Spleen (tissue), 11 donors: ENCODE data around the gene MYLK2. TPM values are rescaled to one million over a fixed set of nuclear protein-coding genes. Genes with fewer than 3 reads are reported as not detected.
"Not testable (repeated sequence)": the region's sequence is repeated elsewhere in the genome, so short reads cannot be mapped to it uniquely, and the experiment has no call there.

ENCODE experiments used
- DNase-seq: peaks from one replicate; pipeline ENCODE4 v3.0.0-alpha.2; 2020
- H3K27ac ChIP-seq, 8 donors: fragments of 200-600 bp; sonication (generic) in 7 of 8; 1 replicate in 4 of 8; 2 replicates in 4 of 8; pipeline versions ENCODE4 v1.5.0 to v1.8.0; 2016 to 2021; ENCODE audit warnings: inconsistent platforms in 4 of 8, mild to moderate bottlenecking in 4 of 8, moderate library complexity in 1 of 8
- H3K27me3 ChIP-seq, 7 donors: fragments of 200-600 bp; sonication (generic) in 6 of 7; replicated peaks in 1 of 7; 1 replicate in 4 of 7; 2 replicates in 3 of 7; pipeline versions ENCODE4 v1.5.0 to v1.8.0; 2016 to 2021; ENCODE audit warnings: inconsistent platforms in 3 of 7, mild to moderate bottlenecking in 1 of 7
- H3K36me3 ChIP-seq, 6 donors: fragments of 200-600 bp; sonication (generic) in 5 of 6; 1 replicate in 4 of 6; 2 replicates in 2 of 6; pipeline versions ENCODE4 v1.5.0 to v1.8.0; 2016 to 2021; ENCODE audit warnings: inconsistent platforms in 2 of 6
- H3K4me1 ChIP-seq, 6 donors: fragments of 200-600 bp; sonication (generic) in 5 of 6; 1 replicate in 3 of 6; 2 replicates in 3 of 6; pipeline versions ENCODE4 v1.5.0 to v1.8.0; 2016 to 2021; ENCODE audit warnings: inconsistent platforms in 3 of 6
- H3K4me3 ChIP-seq, 8 donors: fragments of 200-600 bp; sonication (generic) in 7 of 8; 1 replicate in 4 of 8; 2 replicates in 4 of 8; pipeline versions ENCODE4 v1.5.0 to v1.8.0; 2016 to 2021; ENCODE audit warnings: inconsistent platforms in 4 of 8, mild to moderate bottlenecking in 4 of 8, moderate library complexity in 2 of 8
- H3K9me3 ChIP-seq, 8 donors: fragments of 200-600 bp; sonication (generic) in 7 of 8; 1 replicate in 4 of 8; 2 replicates in 4 of 8; pipeline versions ENCODE4 v1.5.0 to v1.8.0; 2016 to 2021; ENCODE audit warnings: inconsistent platforms in 4 of 8
- CTCF ChIP-seq, 11 experiments: fragments of 200-600 bp in 7 of 11; fragments of 450-650 bp in 4 of 11; sonication (generic) in 4 of 11; IDR thresholded peaks in 8 of 11; conservative IDR thresholded peaks in 3 of 11; 1 replicate in 7 of 11; 2 replicates in 4 of 11; pipeline versions ENCODE4 v1.4.0 to v1.8.0; 2016 to 2021; ENCODE audit warnings: antibody characterized with exemption in 11 of 11, inconsistent platforms in 4 of 11, mild to moderate bottlenecking in 1 of 11
- POLR2A ChIP-seq, 3 donors: fragments of 450-650 bp; IDR thresholded peaks; one replicate each; pipeline ENCODE4 v1.5.1; 2017; ENCODE audit warnings: antibody characterized with exemption in 3 of 3, mild to moderate bottlenecking in 1 of 3
- POLR2AphosphoS5 ChIP-seq, 3 donors: sonication (generic); formaldehyde crosslinking; IDR thresholded peaks; one replicate each; pipeline ENCODE4 v1.5.1; 2017; ENCODE audit warnings: antibody characterized with exemption in 3 of 3
- WGBS, 5 donors: extraction: QIAGEN DNeasy Blood & Tissue Kit in 3 of 5; methylation state at CpG; one replicate each; pipeline versions ENCODE4 v1.1.5 to v1.1.7; 2013 to 2018; 5-methylcytosine and 5-hydroxymethylcytosine counted together
- intact Hi-C: fragments of 100-400 bp; cut with DNase I; formaldehyde crosslinking; loops from one replicate; pipeline ENCODE4 v1.15.0; 2023; ENCODE audit warnings: low total_unique reads
- polyA plus RNA-seq, 3 donors: library from polyadenylated mRNA; stranded (reverse); fragments of 200-250 nt; gene quantifications; one replicate each; pipeline ENCODE4 v1.2.1, GENCODE V29; 2013
- total RNA-seq, 7 donors: library from RNA; depleted of rRNA in 3 of 7; stranded (reverse); fragments of >200 nt in 3 of 7; fragmentation: NEBNext Ultra II Directional in 4 of 7; extraction: Animal tissue kit (Norgen Biotek cat#: 25700) in 4 of 7; gene quantifications; one replicate each; pipeline versions ENCODE4 v1.1.0 to v1.2.1, GENCODE V29; 2016 to 2021
- donor health status: healthy with polysubstance abuse.
- donor health status: DM: no; HTN: no; CAD: no; lungs with moderate emphysema.
- donor health status: DM: no; HTN: no; CAD: no.
- donor health status: Bipolar disorder and iron deficiency.
- donor health status: healthy.
- donor health status: DM: no; HTN: no; CAD: no.
- donor health status: DM: yes; HTN: yes; CAD: no.

MYLK2 gene
- total and polyA plus RNA-seq, 10 donors, result 0.97 to 3.4 (median 2.0) TPM

- Histone ChIP-seq H3K27me3 (no peaks in the 10 kb centered on the region), H3K27ac (no peak overlapping the region), H3K4me3 (no peak overlapping the region), H3K36me3 (peaks cover 0 to 6% (median 0%) of the 10 kb centered on the region in 6 donors), H3K9me3 (no peaks in the 10 kb centered on the region), H3K4me1 (peaks cover 7 to 41% (median 25%) of the 10 kb centered on the region in 6 donors)
- DNase-seq, result no peak
- intact Hi-C loops, result no loop called here
- WGBS, 5 donors, result 90 to 95% (median 93%) methylated on average over 4 of the region's 4 CpGs
- TF ChIP-seq CTCF (IDR thresholded peaks at IDR 0.05 in 8 of 11, conservative IDR thresholded peaks at IDR 0.05 in 3 of 11) (no peak), POLR2AphosphoS5 (IDR thresholded peaks at IDR 0.05) (no peak), POLR2A (IDR thresholded peaks at IDR 0.05) (no peak)
Measured at GRCh38 chr20:31811198-31811597, 8.0 kb upstream of the MYLK2 start.

DNA sequence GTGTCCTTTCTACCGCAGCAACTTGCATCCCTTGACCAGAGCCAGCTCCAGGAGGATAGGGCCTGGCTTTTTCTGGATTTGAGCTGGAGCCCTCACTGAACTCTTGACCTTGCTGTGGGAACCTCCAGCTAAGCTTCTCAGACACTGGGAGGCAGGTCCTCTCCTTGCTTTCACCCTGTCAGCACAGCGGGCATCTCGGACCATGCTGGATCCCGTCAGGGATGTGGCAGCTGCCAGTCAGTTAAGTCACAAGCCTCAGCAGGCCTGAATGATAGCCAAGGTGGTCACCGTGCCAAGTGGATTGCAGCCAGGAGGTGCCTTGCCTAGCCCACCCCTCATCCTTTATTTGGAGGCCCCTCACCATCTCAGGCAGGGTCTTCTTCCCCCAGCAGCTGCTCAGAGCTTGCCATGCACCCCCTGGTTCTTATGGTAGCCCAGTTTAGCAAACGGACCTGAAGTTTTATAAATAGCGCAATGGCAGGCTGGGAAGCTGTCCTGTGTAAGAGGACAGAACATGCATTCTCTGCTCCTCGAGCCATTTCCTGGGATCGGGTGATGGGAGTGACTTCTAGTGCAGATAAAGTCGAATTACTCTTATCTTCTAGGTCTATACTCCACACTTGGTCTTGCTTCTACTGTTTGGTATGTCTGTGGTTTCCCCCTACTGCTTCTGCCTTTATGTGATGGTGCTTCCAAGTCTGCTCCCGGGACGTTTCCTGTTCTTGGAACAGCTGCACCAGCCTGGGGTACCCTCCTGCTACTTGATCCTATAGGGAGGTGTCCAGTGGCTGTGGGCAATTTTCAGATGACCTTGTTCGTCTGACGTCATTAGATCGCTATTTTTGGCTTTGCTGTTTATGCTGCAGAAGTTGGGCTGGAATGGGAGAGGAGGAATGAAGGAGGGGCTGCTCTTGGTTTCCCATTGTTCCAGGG is 7.1 kb upstream of the MYLK2 start:
- intact Hi-C loops, result no loop called here
- Histone ChIP-seq H3K9me3 (no peaks in the 10 kb centered on the region), H3K27me3 (no peaks in the 10 kb centered on the region), H3K36me3 (no peaks in the 10 kb centered on the region), H3K27ac (no peak overlapping the region), H3K4me1 (peaks cover 0 to 33% (median 17%) of the 10 kb centered on the region in 6 donors), H3K4me3 (no peak overlapping the region)
- no peak for TF ChIP-seq CTCF (IDR thresholded peaks at IDR 0.05 in 8 of 11, conservative IDR thresholded peaks at IDR 0.05 in 3 of 11)
- TF ChIP-seq POLR2A (IDR thresholded peaks at IDR 0.05), result no peak
- no peak for TF ChIP-seq POLR2AphosphoS5 (IDR thresholded peaks at IDR 0.05)
- 51 to 66% (median 58%) methylated on average over 13 to 15 of the region's 15 CpGs for WGBS, 5 donors
- no peak for DNase-seq

- no peak overlapping the region for H3K4me3 ChIP-seq
- no peak for DNase-seq
- H3K4me1 ChIP-seq, result peaks cover 0 to 28% (median 13%) of the 10 kb centered on the region in 6 donors
- no peak overlapping the region for H3K27ac ChIP-seq
- no peaks in the 10 kb centered on the region for H3K9me3 ChIP-seq
- TF ChIP-seq POLR2AphosphoS5 (IDR thresholded peaks at IDR 0.05) (no peak), CTCF (IDR thresholded peaks at IDR 0.05 in 8 of 11, conservative IDR thresholded peaks at IDR 0.05 in 3 of 11) (no peak), POLR2A (IDR thresholded peaks at IDR 0.05) (no peak)
- no peaks in the 10 kb centered on the region for H3K27me3 ChIP-seq
- intact Hi-C loops, result no loop called here
- no peaks in the 10 kb centered on the region for H3K36me3 ChIP-seq
Measured at GRCh38 chr20:31813611-31814010, 5.5 kb upstream of the MYLK2 start.

- WGBS, 5 donors, result 86 to 93% (median 91%) methylated on average over 7 of the region's 7 CpGs
- DNase-seq, H3K9me3 ChIP-seq, H3K27me3 ChIP-seq, H3K27ac ChIP-seq, intact Hi-C loops, H3K36me3 ChIP-seq, H3K4me3 ChIP-seq: not testable (repeated sequence)
- H3K4me1 ChIP-seq, result peaks cover 0 to 28% (median 13%) of the 10 kb centered on the region in 6 donors
Measured at GRCh38 chr20:31814142-31814541, 5.0 kb upstream of the MYLK2 start.
